SU-DHL-6 (cell line): ENCODE results near the gene CFAP91.

Experiments
- CTCF ChIP-seq: fragments of 200-600 bp; sonication (generic); IDR thresholded peaks from one replicate; pipeline ENCODE4 v1.5.1; 2017; ENCODE audit warnings: antibody characterized with exemption, mild to moderate bottlenecking, low read length, moderate library complexity; ENCODE audit not compliant: insufficient read depth, poor library complexity, severe bottlenecking
- EZH2phosphoT487 ChIP-seq: fragments of 200-600 bp; sonication (generic), shearing (Covaris generic); conservative IDR thresholded peaks from 2 replicates; pipeline ENCODE4 v1.6.1; 2018; ENCODE audit warnings: mild to moderate bottlenecking, antibody characterized with exemption, low read length, moderate library complexity, mixed read lengths

- TF ChIP-seq CTCF (no peak), EZH2phosphoT487 (no peak)
These were observed 44.5 kb downstream of the CFAP91 start for GRCh38 chr3:119747357-119747756.
